Ishikawa (cell line): ENCODE results near the gene SEL1L.

Experiments
- CEBPB ChIP-seq: IDR thresholded peaks from 2 replicates; pipeline ENCODE4 v1.6.1; 2012
- CREB1 ChIP-seq: IDR thresholded peaks from 2 replicates; pipeline ENCODE4 v1.6.1; 2012; ENCODE audit warnings: low read depth
- EGR1 ChIP-seq: IDR thresholded peaks from 2 replicates; pipeline ENCODE4 v1.6.1; 2012
- EP300 ChIP-seq: IDR thresholded peaks from 2 replicates; pipeline ENCODE4 v1.6.1; 2012; ENCODE audit warnings: borderline replicate concordance
- FOXM1 ChIP-seq: IDR thresholded peaks from 2 replicates; pipeline ENCODE4 v1.6.1; 2012; ENCODE audit warnings: low read depth, borderline replicate concordance
- NFIC ChIP-seq: IDR thresholded peaks from 2 replicates; pipeline ENCODE4 v1.6.1; 2012
- RAD21 ChIP-seq: IDR thresholded peaks from 2 replicates; pipeline ENCODE4 v1.6.1; 2012; ENCODE audit warnings: low read depth
- TAF1 ChIP-seq: IDR thresholded peaks from 2 replicates; pipeline ENCODE4 v1.6.1; 2012; ENCODE audit warnings: low read depth, mild to moderate bottlenecking
- TCF12 ChIP-seq: IDR thresholded peaks from 2 replicates; pipeline ENCODE4 v1.6.1; 2012; ENCODE audit warnings: low read depth
- TEAD4 ChIP-seq: IDR thresholded peaks from 2 replicates; pipeline ENCODE4 v1.6.1; 2012
- YY1 ChIP-seq: IDR thresholded peaks from 2 replicates; pipeline ENCODE4 v1.6.1; 2012; ENCODE audit warnings: low read depth
- ZBTB7A ChIP-seq: IDR thresholded peaks from 2 replicates; pipeline ENCODE4 v1.6.1; 2012; ENCODE audit warnings: low read depth
- TF ChIP-seq, protein P1 (sequence below): IDR thresholded peaks from 2 replicates; pipeline ENCODE4 v1.6.1; 2012; ENCODE audit warnings: low read depth, mild to moderate bottlenecking
- TF ChIP-seq, protein P2 (sequence below): IDR thresholded peaks from 2 replicates; pipeline ENCODE4 v1.6.1; 2012
- TF ChIP-seq, protein P3 (sequence below): IDR thresholded peaks from 2 replicates; pipeline ENCODE4 v1.6.1; 2012

The SEL1L gene

DNA sequence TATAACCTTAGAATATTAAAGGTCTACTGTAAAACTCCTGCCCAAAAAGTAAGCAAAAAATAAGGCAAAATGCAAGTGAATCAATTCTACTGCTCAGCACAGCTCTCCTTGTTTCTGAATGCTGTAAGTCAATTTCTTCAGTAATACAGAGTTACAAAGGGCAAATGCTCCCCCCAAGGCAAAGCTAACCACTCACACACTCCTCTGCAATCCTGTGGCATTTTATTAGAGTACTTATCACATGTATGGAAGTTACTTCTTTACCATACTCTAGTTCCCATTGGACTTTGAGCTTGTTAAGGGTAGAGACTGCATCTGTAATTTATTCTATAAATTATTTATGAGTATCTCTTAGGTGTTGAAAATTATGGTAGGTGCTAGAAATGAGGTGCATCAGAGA lies 27.2 kb downstream of the SEL1L start:
- TF ChIP-seq CEBPB = no peak
- no peak for TF ChIP-seq TAF1
- TF ChIP-seq, protein P1, sequence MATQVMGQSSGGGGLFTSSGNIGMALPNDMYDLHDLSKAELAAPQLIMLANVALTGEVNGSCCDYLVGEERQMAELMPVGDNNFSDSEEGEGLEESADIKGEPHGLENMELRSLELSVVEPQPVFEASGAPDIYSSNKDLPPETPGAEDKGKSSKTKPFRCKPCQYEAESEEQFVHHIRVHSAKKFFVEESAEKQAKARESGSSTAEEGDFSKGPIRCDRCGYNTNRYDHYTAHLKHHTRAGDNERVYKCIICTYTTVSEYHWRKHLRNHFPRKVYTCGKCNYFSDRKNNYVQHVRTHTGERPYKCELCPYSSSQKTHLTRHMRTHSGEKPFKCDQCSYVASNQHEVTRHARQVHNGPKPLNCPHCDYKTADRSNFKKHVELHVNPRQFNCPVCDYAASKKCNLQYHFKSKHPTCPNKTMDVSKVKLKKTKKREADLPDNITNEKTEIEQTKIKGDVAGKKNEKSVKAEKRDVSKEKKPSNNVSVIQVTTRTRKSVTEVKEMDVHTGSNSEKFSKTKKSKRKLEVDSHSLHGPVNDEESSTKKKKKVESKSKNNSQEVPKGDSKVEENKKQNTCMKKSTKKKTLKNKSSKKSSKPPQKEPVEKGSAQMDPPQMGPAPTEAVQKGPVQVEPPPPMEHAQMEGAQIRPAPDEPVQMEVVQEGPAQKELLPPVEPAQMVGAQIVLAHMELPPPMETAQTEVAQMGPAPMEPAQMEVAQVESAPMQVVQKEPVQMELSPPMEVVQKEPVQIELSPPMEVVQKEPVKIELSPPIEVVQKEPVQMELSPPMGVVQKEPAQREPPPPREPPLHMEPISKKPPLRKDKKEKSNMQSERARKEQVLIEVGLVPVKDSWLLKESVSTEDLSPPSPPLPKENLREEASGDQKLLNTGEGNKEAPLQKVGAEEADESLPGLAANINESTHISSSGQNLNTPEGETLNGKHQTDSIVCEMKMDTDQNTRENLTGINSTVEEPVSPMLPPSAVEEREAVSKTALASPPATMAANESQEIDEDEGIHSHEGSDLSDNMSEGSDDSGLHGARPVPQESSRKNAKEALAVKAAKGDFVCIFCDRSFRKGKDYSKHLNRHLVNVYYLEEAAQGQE = no peak
- no peak for TF ChIP-seq TCF12
- no peak for TF ChIP-seq NFIC
- no peak for TF ChIP-seq ZBTB7A
- TF ChIP-seq CREB1 = no peak
- TF ChIP-seq RAD21 = no peak
- TF ChIP-seq FOXM1 = no peak
- TF ChIP-seq EGR1 = no peak
- TF ChIP-seq YY1 = no peak
- TF ChIP-seq TEAD4 = no peak
- TF ChIP-seq EP300 = no peak
- TF ChIP-seq, protein P2, sequence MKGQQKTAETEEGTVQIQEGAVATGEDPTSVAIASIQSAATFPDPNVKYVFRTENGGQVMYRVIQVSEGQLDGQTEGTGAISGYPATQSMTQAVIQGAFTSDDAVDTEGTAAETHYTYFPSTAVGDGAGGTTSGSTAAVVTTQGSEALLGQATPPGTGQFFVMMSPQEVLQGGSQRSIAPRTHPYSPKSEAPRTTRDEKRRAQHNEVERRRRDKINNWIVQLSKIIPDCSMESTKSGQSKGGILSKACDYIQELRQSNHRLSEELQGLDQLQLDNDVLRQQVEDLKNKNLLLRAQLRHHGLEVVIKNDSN = no peak
- TF ChIP-seq, protein P3, sequence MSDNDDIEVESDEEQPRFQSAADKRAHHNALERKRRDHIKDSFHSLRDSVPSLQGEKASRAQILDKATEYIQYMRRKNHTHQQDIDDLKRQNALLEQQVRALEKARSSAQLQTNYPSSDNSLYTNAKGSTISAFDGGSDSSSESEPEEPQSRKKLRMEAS = no peak

DNA sequence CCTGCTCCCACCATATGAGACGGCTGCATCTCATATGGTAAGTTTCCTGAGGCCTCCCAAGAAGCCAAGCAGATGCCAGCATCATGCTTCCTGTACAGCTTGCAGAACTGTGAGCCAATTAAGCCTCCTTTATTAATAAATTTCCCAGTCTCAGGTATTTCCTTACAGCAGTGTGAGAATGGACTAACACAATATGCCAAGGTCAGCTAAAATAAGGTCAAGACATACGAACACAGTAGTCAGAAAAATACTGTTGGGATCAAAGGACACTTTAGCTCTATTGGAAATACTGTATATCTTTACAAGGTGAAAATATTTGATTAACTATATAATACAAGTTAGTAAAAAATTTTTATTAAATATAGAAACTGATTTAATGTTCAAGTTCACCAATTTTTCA lies 28.8 kb downstream of the SEL1L start:
- TF ChIP-seq EGR1 (no peak), NFIC (no peak), YY1 (no peak), TAF1 (no peak), CEBPB (no peak), RAD21 (no peak), TCF12 (no peak), FOXM1 (no peak), ZBTB7A (no peak), TEAD4 (no peak), CREB1 (no peak), EP300 (no peak)
- TF ChIP-seq, protein P3 = no peak
- TF ChIP-seq, protein P2 = no peak
- TF ChIP-seq, protein P1 = no peak

DNA sequence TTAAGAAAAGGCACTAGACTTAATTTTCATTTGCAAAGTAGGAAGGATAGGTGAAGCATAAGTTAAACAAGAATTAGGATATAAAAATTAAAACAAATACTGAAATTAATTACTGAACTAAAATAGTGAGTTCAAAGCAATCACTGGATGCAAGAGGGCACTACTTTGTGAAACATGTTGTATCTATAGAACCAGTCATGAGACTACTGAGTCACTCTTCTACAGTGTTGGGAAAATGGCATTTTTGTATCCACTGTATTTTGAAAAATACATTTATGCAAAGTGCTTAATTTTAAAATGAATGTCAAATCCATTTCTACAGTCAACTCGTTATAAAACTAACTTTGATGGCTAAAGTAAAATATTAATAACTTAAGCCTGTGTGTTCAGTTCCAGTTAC lies 47.9 kb downstream of the SEL1L start:
- no peak for TF ChIP-seq RAD21
- no peak for TF ChIP-seq EP300
- no peak for TF ChIP-seq TCF12
- TF ChIP-seq CREB1 = no peak

DNA sequence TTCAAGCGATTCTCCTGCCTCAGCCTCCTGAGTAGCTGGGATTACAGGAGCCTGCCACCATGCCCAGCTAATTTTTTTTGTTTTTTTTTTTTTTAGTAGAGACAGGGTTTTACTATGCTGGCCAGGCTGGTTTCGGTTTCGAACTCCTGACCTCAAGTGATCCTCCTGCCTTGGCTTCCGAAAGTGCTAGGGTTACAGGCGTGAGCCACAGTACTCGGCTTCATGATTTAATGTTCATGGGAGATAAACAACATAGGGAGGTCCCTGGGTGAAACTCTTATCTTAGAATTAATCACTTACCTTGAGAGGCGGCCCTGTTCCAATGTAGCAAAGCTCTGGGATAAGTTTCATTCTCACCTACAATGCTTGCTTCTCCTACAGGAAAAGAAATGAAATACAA lies 48.3 kb downstream of the SEL1L start:
- no peak for TF ChIP-seq RAD21
- no peak for TF ChIP-seq CREB1
- no peak for TF ChIP-seq ZBTB7A
- no peak for TF ChIP-seq EP300
- no peak for TF ChIP-seq TCF12
- TF ChIP-seq NFIC = no peak
- TF ChIP-seq, protein P3 = no peak
- TF ChIP-seq CEBPB = no peak
- TF ChIP-seq EGR1 = no peak

DNA sequence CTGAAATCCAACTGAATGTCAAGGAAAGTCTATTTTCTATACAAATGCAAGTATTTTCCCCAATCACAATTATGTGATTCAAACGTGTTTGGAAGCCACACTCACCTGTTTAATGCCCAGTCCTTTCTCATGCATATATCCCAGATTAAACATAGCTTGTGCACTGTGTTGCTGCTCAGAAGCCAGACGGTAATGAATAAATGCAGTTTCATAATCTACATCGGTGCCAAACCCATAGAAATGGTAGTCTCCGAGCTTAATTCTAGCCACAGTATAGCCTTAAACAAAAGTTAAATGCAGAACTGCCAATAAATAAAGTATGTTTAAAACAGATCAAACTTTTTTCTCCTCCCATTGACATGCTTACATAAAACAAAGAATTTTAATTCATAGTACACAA lies 49.5 kb downstream of the SEL1L start:
- no peak for TF ChIP-seq CEBPB
- no peak for TF ChIP-seq EP300
- no peak for TF ChIP-seq TCF12
- no peak for TF ChIP-seq EGR1
- no peak for TF ChIP-seq TAF1
- TF ChIP-seq, protein P2 = no peak
- no peak for TF ChIP-seq FOXM1
- TF ChIP-seq, protein P1 = no peak
- no peak for TF ChIP-seq NFIC
- TF ChIP-seq, protein P3 = no peak
- no peak for TF ChIP-seq RAD21
